Islet precursor cell (in vitro differentiated cells): ENCODE measurements around the gene CCDC88A.
"Not testable (repeated sequence)": the region's sequence is repeated elsewhere in the genome, so short reads cannot be mapped to it uniquely, and the experiment has no call there.

ENCODE experiments used
- DNase-seq: peaks from one replicate; pipeline ENCODE4 v3.0.0-alpha.2; 2018

The CCDC88A gene, protein sequence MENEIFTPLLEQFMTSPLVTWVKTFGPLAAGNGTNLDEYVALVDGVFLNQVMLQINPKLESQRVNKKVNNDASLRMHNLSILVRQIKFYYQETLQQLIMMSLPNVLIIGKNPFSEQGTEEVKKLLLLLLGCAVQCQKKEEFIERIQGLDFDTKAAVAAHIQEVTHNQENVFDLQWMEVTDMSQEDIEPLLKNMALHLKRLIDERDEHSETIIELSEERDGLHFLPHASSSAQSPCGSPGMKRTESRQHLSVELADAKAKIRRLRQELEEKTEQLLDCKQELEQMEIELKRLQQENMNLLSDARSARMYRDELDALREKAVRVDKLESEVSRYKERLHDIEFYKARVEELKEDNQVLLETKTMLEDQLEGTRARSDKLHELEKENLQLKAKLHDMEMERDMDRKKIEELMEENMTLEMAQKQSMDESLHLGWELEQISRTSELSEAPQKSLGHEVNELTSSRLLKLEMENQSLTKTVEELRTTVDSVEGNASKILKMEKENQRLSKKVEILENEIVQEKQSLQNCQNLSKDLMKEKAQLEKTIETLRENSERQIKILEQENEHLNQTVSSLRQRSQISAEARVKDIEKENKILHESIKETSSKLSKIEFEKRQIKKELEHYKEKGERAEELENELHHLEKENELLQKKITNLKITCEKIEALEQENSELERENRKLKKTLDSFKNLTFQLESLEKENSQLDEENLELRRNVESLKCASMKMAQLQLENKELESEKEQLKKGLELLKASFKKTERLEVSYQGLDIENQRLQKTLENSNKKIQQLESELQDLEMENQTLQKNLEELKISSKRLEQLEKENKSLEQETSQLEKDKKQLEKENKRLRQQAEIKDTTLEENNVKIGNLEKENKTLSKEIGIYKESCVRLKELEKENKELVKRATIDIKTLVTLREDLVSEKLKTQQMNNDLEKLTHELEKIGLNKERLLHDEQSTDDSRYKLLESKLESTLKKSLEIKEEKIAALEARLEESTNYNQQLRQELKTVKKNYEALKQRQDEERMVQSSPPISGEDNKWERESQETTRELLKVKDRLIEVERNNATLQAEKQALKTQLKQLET (N-terminal part only)

DNA sequence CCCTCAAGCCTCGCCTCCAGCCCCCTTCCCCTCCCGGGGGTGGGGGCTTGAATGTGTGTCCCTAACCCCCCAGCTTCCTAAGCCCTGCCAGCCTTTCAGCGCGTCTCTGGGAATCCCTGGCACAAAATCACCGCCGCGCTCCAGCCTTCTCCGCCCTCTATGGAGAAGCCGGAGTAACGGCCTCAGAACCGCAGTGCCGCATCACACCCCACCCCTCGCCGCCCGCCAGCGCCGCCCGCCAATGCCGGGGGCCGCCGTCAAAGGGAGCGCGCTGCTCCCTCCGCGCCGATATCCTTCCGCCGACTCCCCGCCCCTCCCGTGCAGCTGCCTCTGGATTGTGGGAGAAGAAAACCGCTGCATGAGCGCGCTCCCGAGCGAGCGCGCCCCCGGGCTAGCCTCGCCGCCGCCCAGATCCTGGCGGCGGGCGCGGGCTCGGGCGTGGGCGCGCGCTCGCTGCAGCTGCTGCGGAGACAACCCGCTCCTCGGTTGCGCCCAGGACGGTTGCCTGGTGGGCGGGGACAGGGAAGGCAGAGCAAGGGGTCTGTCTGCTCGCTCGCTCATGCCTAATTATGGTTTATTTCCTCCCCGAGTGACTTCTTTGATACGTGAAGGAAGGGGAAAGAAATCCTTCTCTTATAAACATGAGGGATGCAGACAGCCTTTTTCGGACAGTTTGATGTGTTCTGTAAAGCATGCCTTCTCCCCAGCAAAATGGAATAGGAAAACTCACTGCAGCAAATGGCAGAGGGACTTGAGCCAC, at the start of gene CCDC88A:
CCDC88A (minus strand) TSS at position 178 of the 760 bp plus-strand sequence. CDS start 777 bp downstream, outside the sequence.
- peak; percentile 99 for DNase-seq

DNA sequence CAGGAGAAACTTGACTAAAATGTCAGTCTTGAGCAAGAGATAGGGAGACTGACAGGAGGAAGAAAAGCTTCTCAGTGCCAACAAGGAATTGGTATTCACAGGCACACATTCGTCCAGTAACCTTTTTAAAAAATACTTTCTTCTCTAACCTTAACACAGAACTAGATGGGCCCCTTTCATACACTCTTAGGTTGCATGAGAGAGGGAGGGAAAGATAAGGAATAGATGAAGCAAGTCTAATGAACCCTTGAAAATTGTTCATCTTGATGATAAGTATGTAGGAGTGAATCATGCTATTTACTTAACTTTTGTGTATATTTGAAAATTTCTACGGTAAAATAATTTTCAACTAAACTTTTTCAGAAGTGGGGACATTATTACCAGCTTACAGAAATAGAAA, 42.0 kb upstream of the CCDC88A start:
- no peak for DNase-seq

DNA sequence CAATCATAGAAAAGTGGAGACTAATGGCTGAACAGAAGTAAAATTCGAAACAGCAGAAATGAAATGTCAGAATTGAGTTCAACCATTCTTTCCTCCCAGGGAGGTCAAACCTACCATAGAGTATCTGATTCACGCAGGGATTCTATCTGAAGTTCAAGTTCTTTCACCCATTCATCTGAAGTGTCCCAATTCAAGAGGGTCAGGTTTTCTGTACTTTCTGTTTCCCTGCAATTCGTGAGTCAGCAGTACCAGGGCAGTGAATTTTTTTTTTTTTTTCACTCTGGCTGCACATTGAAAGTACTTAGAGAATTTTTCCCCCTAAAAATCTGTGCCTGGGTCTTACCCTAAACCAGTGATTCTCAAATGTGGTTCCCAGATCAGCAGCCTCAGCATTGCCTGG, 40.9 kb upstream of the CCDC88A start:
- no peak for DNase-seq

DNA sequence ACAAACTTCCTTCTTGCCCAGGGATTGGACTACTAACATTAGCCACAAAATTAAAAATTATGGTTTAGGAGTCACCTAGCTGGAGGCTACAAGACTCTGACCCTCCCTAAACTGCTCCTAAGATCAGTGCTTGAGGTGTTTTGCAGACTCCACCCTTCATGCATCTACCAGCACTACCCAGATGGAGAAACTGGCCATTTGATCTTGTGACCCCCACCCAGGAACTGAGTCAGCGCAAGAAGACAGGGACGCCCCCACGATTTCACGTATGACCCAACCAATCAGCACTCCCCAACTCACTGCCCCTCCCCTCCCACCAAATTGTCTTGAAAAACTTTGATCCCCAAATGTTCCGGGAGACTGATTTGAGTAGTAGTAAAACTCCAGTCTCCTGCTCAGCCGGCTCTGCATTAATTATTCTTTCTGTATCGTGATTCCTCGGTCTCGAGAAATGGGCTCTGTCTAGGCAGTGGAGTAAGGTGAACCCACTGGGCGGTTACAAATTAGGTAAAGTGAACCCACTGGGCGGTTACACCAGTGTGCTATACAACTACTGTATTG, 40.1 kb upstream of the CCDC88A start:
- DNase-seq: no peak

DNA sequence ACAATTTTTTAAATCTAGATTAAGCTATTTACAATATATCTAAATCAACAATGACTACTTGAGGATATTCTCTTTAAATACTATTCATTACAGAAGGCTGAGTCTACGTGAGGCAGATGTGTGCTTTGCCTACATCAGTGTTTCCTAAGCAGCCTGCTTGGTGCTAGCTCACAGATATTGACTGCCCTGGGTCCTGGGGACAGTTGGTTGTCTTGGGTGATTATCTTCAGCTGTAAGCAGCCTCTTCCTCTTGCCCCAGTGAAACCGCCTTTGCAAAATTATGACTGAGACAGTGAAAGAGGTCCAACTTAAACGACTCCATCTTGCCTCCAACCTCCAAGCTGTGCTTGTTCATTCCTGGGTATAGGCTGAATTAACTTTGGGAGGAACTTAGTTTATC, 39.6 kb upstream of the CCDC88A start:
- DNase-seq: no peak

DNA sequence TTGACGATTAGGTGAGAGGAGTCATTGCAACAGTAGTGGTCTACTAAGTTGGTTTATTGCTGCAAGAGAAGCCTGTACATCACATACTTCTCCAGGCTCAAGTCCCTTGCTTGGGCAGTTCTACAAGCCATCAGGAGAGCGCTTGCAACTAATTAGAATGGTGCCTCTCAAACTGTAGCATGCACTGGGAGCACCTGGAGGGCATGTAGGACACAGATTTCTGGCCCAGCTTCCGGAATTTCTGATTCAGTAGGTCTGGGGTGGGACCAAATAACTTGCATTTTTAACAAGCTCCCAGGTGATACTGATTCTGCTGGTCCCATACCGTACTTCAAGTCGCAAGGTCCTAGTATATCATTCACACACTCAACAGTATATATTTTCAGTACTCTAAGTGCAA, 34.5 kb upstream of the CCDC88A start:
- no peak for DNase-seq

DNA sequence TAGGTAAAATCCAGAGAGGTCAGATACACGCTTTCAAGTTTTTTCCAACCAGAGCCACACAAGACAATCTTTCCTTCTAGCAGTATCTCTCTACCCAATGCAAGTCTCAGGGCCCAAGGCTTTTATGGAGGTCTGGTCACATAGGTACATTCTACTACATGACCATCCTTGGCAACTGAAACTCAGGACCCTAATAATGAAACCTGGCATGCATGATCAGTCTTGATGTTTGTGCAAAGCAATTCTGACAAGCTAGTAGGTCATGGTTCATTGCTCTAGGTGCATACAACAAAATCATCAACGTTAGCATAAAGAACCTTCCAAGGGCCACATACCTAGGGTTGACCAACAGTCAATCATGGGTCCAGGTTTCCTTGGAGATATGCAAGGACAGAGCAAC, 33.2 kb upstream of the CCDC88A start:
- DNase-seq: no peak

DNA sequence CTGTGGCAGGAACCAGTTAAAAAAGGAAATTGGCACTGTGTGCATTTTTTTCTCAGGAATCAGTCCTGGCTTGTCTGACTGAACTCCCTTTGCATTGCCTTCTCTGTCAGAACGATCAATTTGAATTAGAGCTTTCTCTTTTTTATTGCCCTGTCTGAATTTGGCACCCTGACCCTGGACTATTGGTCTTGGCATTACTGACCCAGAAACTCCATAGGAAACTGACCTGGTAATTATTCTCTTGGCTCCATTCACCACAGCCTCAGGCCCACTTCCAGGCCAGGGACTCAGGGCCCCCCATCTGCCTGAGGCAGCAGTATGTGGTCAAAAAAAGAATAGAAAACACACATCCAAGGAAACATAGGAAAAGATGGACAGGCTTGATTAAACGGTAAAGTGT, 32.0 kb upstream of the CCDC88A start:
- DNase-seq: no peak

DNA sequence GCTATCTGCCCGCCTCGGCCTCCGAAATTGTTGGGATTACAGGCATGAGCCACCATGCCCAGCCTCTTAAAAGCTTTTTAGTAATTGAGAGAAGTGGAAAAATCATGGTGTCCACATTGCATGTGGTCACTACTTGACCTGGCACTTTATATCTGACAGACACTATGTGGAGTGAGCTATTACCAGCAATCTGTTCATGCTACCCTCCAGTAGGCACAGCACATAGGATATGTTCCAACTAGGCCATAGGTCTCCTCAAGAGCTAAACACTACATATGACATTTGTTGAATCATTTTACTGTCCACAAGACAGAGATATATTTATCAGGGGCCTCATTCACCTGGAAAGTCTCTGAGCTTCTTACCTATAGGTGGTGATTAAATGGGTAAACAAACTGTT, 30.4 kb upstream of the CCDC88A start:
- DNase-seq: not testable (repeated sequence)

DNA sequence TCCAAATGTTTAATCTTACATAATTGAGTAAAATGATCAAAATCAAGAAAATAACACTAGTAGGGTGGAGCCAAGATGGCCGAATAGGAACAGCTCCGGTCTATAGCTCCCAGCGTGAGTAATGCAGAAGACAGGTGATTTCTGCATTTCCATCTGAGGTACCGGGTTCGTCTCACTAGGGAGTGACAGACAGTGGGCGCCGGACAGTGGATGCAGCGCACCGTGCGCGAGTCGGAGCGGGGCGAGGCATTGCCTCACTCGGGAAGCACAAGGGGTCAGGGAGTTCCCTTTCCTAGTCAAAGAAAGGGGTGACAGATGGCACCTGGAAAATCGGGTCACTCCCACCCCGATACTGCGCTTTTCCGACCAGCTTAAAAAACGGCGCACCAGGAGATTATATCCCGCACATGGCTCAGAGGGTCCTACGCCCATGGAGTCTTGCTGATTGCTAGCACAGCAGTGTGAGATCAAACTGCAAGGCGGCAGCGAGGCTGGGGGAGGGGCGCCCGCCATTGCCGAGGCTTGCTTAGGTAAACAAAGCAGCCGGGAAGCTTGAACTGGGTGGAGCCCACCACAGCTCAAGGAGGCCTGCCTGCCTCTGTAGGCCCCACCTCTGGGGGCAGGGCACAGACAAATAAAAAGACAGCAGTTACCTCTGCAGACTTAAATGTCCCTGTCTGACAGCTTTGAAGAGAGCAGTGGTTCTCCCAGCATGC, 22.5 kb upstream of the CCDC88A start:
- not testable (repeated sequence) for DNase-seq

DNA sequence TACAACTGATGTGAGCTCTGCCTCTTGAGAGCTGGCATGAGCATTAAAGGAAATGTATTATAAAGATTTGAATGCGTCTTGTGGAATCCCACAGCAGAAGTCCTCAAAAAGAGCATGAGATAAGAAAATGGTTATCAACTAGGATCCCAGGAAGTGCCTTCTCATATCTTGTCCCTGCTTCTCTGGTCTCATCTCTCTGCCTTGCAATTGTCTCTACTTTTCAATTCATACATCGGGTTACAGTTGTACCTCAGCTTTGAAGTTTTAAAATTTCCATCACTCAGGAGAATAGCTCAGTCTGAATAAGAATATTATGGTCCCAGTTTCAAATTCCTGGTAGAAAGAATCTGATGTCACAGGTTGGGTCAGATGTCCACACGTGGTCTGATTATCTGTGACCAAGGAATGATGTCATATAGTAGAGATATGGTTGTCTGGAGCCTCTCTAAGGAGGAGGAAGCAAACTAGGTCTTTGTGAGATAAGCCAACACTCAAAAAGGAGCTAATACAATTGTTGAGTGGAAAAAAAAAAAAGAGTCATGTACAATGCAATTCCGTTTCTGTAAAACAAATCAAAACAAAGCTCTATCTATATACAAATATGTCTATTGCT, 21.7 kb upstream of the CCDC88A start:
- no peak for DNase-seq

DNA sequence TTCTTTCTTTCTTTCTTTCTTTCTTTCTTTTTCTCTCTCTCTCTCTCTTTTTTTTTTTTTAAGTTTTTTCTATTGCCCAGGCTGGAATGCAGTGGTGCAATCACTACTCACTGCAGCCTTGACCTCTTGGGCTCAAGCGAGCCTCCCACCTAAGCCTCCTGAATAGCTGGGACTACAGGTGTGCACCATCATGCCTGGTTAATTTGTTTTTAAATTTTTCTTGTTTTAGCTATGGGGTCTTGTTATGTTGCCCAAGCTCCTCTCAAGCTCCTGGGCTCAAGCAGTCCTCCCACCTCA, 19.4 kb upstream of the CCDC88A start:
- DNase-seq: no peak

DNA sequence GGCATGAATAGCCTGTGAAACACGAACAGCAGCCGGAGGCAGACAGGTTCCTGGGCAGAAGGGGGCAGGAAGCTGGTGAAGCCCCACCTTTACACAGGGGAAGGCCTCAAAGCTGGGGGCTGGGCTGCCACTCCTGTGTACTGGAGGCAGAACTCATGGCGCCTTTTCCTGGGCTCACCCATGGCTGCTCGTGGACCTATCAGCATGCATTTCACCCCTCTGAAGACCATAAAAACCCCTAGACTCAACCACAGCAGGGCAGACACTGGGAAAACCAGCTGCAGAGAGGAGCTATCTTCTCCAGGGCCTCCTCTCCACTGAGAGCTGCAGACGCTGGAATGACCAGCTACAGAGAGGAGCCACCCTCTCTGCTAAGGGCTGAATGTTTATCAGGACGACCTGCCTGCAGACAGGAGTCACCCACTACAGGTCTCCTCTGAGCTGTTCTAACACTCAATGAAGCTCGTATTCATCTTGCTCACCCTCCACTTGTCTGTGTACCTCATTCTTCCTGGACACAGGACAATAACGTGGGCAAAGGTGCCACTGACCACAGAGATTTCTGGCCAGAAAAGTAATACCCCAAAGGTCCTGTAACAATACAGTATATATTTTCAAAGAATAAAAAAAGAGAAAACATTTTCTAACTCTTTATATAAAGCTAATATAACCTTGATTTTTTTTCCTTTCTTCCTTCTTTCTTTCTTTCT, 18.9 kb upstream of the CCDC88A start:
- no peak for DNase-seq

DNA sequence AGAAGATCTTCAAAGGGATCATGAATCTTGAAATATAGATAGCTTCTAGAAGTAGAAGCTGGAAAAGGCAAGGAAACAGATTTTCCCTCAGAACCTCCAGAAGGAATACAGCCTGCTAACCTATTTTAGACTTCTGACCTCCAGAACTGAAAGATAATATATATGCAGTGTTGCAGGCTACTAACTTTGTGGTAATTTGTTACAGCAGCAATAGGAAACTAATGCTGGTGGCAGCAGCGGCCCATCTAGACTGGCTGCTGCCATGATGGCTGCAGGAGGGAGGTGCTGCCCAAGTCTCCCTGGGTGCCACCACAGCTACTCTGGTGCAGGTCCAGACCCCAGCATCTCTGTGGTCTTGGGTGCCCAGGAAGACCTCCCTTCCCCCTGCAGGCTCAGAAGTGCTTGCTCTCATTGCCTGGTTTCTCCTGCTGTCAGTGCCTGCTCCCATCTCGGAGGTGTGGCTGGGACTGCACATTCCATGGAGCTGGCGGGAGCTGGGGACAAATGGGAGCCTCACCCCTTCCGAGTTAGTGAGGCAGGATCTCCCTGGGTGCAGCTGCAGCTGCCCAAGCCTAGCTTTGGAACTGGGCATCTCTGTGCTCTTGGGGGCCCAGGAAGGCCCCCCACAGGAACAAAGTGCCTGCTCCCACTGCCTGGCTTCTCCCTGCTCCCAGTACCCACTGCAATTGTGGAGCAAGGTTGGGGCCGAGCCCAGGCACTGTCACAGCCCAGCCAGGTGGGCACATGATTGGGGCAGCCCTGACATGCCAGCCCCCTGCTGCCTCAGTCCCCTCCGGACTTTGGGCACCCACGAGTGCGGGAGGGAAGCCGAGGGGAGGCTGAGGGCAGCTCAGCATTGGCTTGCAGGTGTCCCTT, 18.1 kb upstream of the CCDC88A start:
- DNase-seq: no peak

DNA sequence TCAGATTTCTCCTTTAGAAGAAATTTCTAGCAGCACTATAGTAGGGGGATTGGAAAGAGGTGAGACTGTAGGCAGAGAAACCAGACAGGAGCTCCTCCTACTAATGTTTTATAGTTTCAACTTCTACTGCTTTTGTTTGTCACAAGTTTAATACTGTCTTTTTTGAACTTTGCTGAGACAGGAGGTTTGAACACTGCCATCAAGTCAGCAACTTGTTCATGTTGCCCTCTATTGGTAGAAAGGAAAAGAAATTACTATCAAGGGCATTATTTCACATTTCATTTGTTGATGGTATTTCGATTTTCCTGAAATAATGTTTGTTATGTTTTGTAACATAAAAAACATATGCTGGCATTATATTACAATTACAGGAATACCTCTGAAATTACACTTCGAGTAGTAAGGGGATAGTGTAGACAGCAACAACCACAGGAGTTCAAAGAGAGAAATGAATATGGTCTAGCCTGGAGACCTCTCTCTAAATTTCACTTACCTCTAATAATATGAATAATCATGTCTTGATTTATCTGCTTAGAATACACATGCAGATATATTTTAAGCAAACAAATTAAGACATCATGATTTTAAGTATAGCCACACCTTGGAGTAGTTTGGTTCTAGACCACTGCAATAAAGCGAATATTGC, 12.4 kb upstream of the CCDC88A start:
- no peak for DNase-seq

DNA sequence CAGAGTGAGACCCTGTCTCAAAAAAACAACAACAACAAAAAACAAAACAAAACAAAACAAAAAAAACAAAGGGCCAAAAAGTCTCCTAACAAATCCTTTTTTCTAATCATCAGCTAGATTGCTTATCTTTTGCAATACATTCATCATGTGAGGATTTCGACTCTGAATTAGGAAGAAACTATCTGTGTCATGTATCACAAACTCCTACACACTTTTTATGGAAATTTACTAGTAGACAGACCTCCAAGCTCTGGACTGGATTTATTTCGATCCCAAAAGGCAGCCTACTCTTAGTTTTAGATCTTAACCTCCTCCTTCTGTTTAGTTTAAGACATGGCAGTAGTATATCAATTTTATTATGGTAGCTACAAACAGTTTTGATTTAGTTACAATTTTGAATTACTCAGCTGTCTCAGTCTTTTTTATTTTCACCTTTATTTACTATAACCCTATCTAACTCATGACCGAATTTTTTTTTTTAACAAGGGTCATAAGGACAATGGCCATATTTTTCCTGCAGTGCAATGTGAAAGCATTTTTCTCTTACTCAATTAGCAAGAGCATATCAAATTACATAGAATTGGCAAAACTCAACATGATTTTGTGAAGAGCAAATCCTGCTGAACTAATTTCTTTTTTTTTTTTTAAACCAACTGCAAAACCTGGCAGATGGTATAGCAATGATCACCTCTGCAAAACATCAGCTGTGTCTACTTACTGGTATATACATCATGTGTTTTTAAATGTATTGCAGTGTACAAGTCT, 10.7 kb upstream of the CCDC88A start:
- no peak for DNase-seq

DNA sequence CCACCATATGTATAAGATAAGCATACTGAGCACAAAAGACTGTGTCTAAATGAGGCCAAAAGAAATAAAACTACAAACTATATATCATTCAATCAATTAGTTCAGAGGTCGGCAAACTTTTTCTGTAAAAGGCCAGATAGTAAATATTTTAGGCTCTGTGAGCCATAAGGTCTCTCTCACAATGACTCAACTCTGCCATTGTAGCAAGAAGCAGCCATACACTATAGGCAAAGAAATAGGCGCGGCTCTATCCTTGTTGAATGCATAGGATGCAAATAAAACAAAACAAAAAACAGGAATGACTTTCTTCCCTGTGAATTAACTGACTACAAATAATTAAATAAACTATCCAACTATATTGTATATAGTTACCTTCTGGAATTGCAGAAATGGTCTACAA, 8.6 kb upstream of the CCDC88A start:
- DNase-seq: no peak

DNA sequence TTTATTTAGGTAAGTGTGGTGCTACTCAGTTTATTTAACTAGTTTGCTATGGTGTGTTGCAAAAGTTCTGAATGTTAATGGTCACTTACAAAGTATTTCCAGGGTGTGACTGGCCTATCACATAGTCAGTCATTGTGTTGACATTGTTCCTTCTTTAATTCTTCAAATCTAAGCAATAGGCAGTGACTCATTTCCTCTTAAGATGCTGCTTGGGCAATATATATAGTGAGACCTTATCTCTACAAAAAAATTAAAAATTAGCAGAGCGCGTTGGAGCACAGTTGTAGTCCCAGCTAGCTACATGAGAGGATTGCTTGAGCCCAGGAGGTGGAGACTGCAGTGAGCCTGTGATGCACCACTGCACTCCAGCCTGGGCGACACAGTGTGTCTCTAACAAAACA, 5.8 kb upstream of the CCDC88A start:
- no peak for DNase-seq
